Panc1 (cell line): ENCODE results near the gene ANGPTL7.

Experiments used
- CTCF ChIP-seq: fragments of 450-650 bp; IDR thresholded peaks from 2 replicates; pipeline ENCODE4 v1.5.1; 2017; ENCODE audit warnings: mild to moderate bottlenecking
- POLR2AphosphoS5 ChIP-seq: IDR thresholded peaks from 2 replicates; pipeline ENCODE4 v1.6.1; 2012; ENCODE audit warnings: mild to moderate bottlenecking, low read depth, low read length, moderate library complexity
- REST ChIP-seq, 2 experiments: IDR thresholded peaks; 2 replicates each; pipeline ENCODE4 v1.6.1; 2011 to 2012; ENCODE audit warnings: low read depth in 2 of 2, control low read depth in 1 of 2, low read length in 1 of 2, mild to moderate bottlenecking in 1 of 2, moderate library complexity in 1 of 2; ENCODE audit not compliant: insufficient read depth in 1 of 2
- SIN3A ChIP-seq: IDR thresholded peaks from 2 replicates; pipeline ENCODE4 v1.6.1; 2012; ENCODE audit warnings: low read depth, mild to moderate bottlenecking, low read length, moderate library complexity, borderline replicate concordance; ENCODE audit not compliant: insufficient read depth
- TCF7L2 ChIP-seq: IDR thresholded peaks from 2 replicates; pipeline ENCODE4 v1.6.1; 2011; ENCODE audit warnings: mild to moderate bottlenecking, low read depth, low read length, inconsistent platforms

- TF ChIP-seq POLR2AphosphoS5, result no peak
- no peak for TF ChIP-seq CTCF
- no peak for TF ChIP-seq TCF7L2
- no peak for TF ChIP-seq REST (IDR thresholded peaks at IDR 0.05; ENCODE audit: insufficient read depth in 1 of 2, low read depth in 2 of 2, low read length in 1 of 2)
- no peak for TF ChIP-seq SIN3A
Measured at GRCh38 chr1:11184973-11185372, 4.2 kb upstream of the ANGPTL7 start.
